SU-DHL-6 (cell line): ENCODE results near the gene CACNA1B.

Experiments
- CTCF ChIP-seq: fragments of 200-600 bp; sonication (generic); IDR thresholded peaks from one replicate; pipeline ENCODE4 v1.5.1; 2017; ENCODE audit warnings: antibody characterized with exemption, mild to moderate bottlenecking, low read length, moderate library complexity; ENCODE audit not compliant: insufficient read depth, poor library complexity, severe bottlenecking
- EZH2phosphoT487 ChIP-seq: fragments of 200-600 bp; sonication (generic), shearing (Covaris generic); conservative IDR thresholded peaks from 2 replicates; pipeline ENCODE4 v1.6.1; 2018; ENCODE audit warnings: mild to moderate bottlenecking, antibody characterized with exemption, low read length, moderate library complexity, mixed read lengths

GRCh38 chr9:137919649-137920141 is 42.1 kb downstream of the CACNA1B start:
- TF ChIP-seq CTCF: no peak
- TF ChIP-seq EZH2phosphoT487: no peak
